ENCODE data around the gene GLRX. TPM values are rescaled to one million over a fixed set of nuclear protein-coding genes. Genes with fewer than 3 reads are reported as not detected.

The GLRX gene
- polyA plus RNA-seq, 1 donor (not counting 4 experiments of a cell fraction or from before 2014, with no cell fraction given), result 15.6 TPM

DNA sequence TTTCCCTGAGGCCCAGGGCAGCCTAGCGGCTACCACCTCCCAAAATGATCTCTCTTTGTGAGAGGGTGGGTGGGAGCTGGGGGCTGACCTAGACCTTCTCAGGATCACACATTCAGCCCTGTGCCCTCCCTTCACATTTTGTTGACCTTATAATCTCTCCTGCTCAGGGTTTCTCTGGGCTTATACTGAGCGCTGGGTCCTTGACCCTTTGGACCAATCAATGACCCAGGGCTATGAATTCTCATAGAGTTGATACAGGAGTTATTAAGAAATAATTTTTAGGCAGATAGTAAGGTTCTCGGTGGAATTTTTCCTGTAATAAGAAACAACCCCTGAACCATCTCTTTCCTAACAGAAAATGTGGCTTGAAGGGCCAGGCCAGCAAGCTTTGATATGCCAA lies 22.0 kb downstream of the GLRX start:
- no peaks in the 10 kb centered on the region for H3K36me3 ChIP-seq (ENCODE audit: control insufficient read depth in 2 of 2, extremely low read depth in 1 of 2, insufficient read depth in 2 of 2, low read length in 2 of 2)
- H4K20me1 ChIP-seq (ENCODE audit: control insufficient read depth, extremely low read depth, insufficient read depth, low read length), result no peaks in the 10 kb centered on the region
- no peaks in the 10 kb centered on the region for H3K9me1 ChIP-seq (ENCODE audit: control insufficient read depth, extremely low read depth, insufficient read depth, low read length)
- no peaks in the 10 kb centered on the region for H3K9me3 ChIP-seq (ENCODE audit: control insufficient read depth, low read depth, low read length)
- no peak overlapping the region for H3K4me2 ChIP-seq (ENCODE audit: control insufficient read depth, extremely low read depth, insufficient read depth, low read depth, low read length)
- no peaks in the 10 kb centered on the region for H3K79me2 ChIP-seq (ENCODE audit: control insufficient read depth, insufficient read depth, low read length)
- no peak overlapping the region for H3K4me3 ChIP-seq (ENCODE audit: control insufficient read depth in 2 of 3, extremely low read depth in 1 of 3, insufficient read depth in 2 of 3, low read depth in 1 of 3, low read length in 3 of 3)
- no peak overlapping the region for H3K27ac ChIP-seq (ENCODE audit: control insufficient read depth, insufficient read depth, low read length)
- no peaks in the 10 kb centered on the region for H3K27me3 ChIP-seq (ENCODE audit: control insufficient read depth, extremely low read depth, insufficient read depth, low read length)
- H2AFZ ChIP-seq (ENCODE audit: control insufficient read depth, low read length), result no peak overlapping the region
- FAIRE-seq, result no peak
- no peaks in the 10 kb centered on the region for H3K4me1 ChIP-seq (ENCODE audit: control insufficient read depth, extremely low read depth, insufficient read depth, low read length)
- DNase-seq (ENCODE audit: low read depth, low spot score), result no peak
- no peak for TF ChIP-seq EZH2 (IDR thresholded peaks at IDR 0.05; ENCODE audit: low read length)
- TF ChIP-seq, protein P1, sequence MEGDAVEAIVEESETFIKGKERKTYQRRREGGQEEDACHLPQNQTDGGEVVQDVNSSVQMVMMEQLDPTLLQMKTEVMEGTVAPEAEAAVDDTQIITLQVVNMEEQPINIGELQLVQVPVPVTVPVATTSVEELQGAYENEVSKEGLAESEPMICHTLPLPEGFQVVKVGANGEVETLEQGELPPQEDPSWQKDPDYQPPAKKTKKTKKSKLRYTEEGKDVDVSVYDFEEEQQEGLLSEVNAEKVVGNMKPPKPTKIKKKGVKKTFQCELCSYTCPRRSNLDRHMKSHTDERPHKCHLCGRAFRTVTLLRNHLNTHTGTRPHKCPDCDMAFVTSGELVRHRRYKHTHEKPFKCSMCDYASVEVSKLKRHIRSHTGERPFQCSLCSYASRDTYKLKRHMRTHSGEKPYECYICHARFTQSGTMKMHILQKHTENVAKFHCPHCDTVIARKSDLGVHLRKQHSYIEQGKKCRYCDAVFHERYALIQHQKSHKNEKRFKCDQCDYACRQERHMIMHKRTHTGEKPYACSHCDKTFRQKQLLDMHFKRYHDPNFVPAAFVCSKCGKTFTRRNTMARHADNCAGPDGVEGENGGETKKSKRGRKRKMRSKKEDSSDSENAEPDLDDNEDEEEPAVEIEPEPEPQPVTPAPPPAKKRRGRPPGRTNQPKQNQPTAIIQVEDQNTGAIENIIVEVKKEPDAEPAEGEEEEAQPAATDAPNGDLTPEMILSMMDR (optimal IDR thresholded peaks at IDR 0.05 in 1 of 3, IDR thresholded peaks at IDR 0.05 in 1 of 3, conservative IDR thresholded peaks at IDR 0.05 in 1 of 3; ENCODE audit: extremely low read depth in 1 of 3, insufficient read depth in 2 of 3, low read length in 3 of 3), result no peak
- dilution Hi-C loops (cut with MboI; ENCODE audit: extremely low pct_ligation_motif_present, low sequenced_read_pairs), result no loop called here
- H3K9ac ChIP-seq (ENCODE audit: control insufficient read depth, extremely low read depth, insufficient read depth, low read length), result no peak overlapping the region

GRCh38 chr5:95799191-95799835 lies 23.2 kb downstream of the GLRX start:
- no peak overlapping the region for H2AFZ ChIP-seq (ENCODE audit: control insufficient read depth, low read length)
- no peak overlapping the region for H3K4me2 ChIP-seq (ENCODE audit: control insufficient read depth, extremely low read depth, insufficient read depth, low read depth, low read length)
- no peak overlapping the region for H3K9ac ChIP-seq (ENCODE audit: control insufficient read depth, extremely low read depth, insufficient read depth, low read length)
- no peaks in the 10 kb centered on the region for H3K27me3 ChIP-seq (ENCODE audit: control insufficient read depth, extremely low read depth, insufficient read depth, low read length)
- no peak overlapping the region for H3K27ac ChIP-seq (ENCODE audit: control insufficient read depth, insufficient read depth, low read length)
- dilution Hi-C loops (cut with MboI; ENCODE audit: extremely low pct_ligation_motif_present, low sequenced_read_pairs), result no loop called here
- no peaks in the 10 kb centered on the region for H3K79me2 ChIP-seq (ENCODE audit: control insufficient read depth, insufficient read depth, low read length)
- FAIRE-seq (no peak), DNase-seq (ENCODE audit: low read depth, low spot score) (no peak)
- H3K4me3 ChIP-seq (ENCODE audit: control insufficient read depth in 2 of 3, extremely low read depth in 1 of 3, insufficient read depth in 2 of 3, low read depth in 1 of 3, low read length in 3 of 3), result no peak overlapping the region
- no peaks in the 10 kb centered on the region for H3K9me1 ChIP-seq (ENCODE audit: control insufficient read depth, extremely low read depth, insufficient read depth, low read length)
- no peaks in the 10 kb centered on the region for H3K9me3 ChIP-seq (ENCODE audit: control insufficient read depth, low read depth, low read length)
- TF ChIP-seq, protein P1 (optimal IDR thresholded peaks at IDR 0.05 in 1 of 3, IDR thresholded peaks at IDR 0.05 in 1 of 3, conservative IDR thresholded peaks at IDR 0.05 in 1 of 3; ENCODE audit: extremely low read depth in 1 of 3, insufficient read depth in 2 of 3, low read length in 3 of 3), result no peak
- TF ChIP-seq EZH2 (IDR thresholded peaks at IDR 0.05; ENCODE audit: low read length), result no peak
- no peaks in the 10 kb centered on the region for H3K36me3 ChIP-seq (ENCODE audit: control insufficient read depth in 2 of 2, extremely low read depth in 1 of 2, insufficient read depth in 2 of 2, low read length in 2 of 2)
- no peaks in the 10 kb centered on the region for H4K20me1 ChIP-seq (ENCODE audit: control insufficient read depth, extremely low read depth, insufficient read depth, low read length)
- H3K4me1 ChIP-seq (ENCODE audit: control insufficient read depth, extremely low read depth, insufficient read depth, low read length), result no peaks in the 10 kb centered on the region
